CD4-positive, alpha-beta T cell treated with Interleukin-1 beta for 1 hour (primary cell): ENCODE results near the gene PDZK1.
"Not testable (repeated sequence)": the region's sequence is repeated elsewhere in the genome, so short reads cannot be mapped to it uniquely, and the experiment has no call there.

ENCODE experiments used
- DNase-seq, 2 donors: peaks; one replicate each; pipeline ENCODE4 v3.0.0-alpha.2; 2020 to 2022

The PDZK1 gene

GRCh38 chr1:145656245-145656943, 50.8 kb downstream of the PDZK1 start:
- DNase-seq, result not testable (repeated sequence)

GRCh38 chr1:145643990-145644389, 63.2 kb downstream of the PDZK1 start:
- DNase-seq, result not testable (repeated sequence)

- DNase-seq, result not testable (repeated sequence)
These were observed 65.3 kb downstream of the PDZK1 start for GRCh38 chr1:145641886-145642285.

GRCh38 chr1:145636237-145636636, 70.9 kb downstream of the PDZK1 start:
- DNase-seq, result not testable (repeated sequence)

GRCh38 chr1:145622177-145622576, 85.0 kb downstream of the PDZK1 start:
- DNase-seq, result not testable (repeated sequence)
